NOMO-1 treated with dmso at 0.1 percent for 144 hours (cell line): ENCODE results near the gene MYO9A.
"Not testable (repeated sequence)": the region's sequence is repeated elsewhere in the genome, so short reads cannot be mapped to it uniquely, and the experiment has no call there.

Experiments
- DNase-seq: peaks from one replicate; lab custom pipeline; 2025; ENCODE audit not compliant: unreplicated experiment; lab: John Stamatoyannopoulos, UW

The MYO9A gene

GRCh38 chr15:72092006-72092405 lies 25.9 kb downstream of the MYO9A start:
- no peak for DNase-seq

DNA sequence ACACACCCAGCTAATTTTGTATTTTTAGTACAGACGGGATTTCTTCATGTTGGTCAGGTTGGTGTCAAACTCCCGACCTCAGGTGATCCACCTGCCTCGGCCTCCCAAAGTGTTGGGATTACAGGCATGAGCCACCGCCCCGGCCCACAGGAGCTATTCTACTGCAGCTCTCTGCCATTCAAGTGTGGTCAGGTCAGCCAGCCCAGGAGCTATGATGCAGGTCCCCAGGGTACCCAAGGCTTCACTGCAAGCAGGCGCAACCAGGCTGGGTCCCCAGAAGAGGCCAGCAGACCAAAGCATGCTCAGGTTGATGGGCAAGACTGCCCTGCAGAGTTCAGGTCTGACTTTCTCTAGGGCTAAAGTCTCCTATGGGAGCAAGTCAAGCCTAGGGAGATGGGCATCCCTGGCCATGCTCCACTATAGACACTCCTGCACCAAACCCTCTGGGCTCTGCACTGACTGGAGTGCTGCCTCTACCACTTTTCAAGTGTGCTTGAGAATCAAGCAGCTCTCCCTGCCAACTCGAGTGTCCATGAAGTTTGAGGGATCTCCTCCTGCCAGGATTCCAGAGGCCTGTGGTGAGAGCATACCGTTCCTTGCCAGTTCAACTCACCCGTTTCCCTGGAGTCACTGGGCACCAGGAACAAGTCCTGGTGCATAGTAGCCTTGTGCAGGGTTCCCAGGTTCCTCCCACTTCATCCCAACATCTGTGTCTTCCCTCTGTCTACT lies 30.9 kb downstream of the MYO9A start:
- DNase-seq = no peak

- no peak for DNase-seq
Observed at GRCh38 chr15:72086010-72086697, 31.8 kb downstream of the MYO9A start.

- DNase-seq = no peak
Observed at GRCh38 chr15:72082176-72082575, 35.8 kb downstream of the MYO9A start.

- DNase-seq = no peak
Observed at GRCh38 chr15:72078887-72079286, 39.1 kb downstream of the MYO9A start.

- DNase-seq = no peak
Observed at GRCh38 chr15:72077950-72078349, 40.0 kb downstream of the MYO9A start.

DNA sequence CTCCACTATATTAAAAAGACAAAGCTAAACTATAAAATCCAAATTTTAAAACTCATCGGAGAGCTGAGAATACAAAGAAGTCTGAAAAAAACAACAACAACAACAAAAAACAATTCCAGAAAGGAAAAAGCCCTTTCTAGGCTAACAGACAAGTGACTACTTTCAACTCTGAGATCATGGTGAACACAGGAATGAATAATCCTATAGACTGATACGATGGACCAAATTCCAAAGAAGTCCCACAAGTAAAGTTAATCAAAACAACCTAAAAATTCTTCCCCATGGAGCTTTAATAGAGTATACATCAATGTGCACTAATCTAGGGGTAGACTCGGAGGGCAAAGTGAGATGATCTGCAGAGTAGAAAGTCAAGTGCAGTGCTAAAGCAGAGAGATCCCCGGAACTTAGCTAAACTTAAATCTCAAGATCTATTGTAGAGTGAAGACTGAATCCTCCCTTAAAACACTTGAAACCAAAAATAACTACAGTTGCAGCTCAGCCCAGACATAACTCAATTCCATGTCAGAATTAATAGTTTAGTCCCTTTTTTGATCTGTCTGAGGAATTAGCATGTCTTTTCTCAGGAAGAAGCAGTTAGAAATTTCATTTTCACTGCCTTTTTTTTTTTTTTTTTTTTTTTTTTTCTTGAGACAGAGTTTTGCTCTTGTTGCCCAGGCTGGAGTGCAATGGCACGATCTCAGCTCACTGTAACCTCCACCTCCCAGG lies 43.5 kb downstream of the MYO9A start:
- DNase-seq = no peak

DNA sequence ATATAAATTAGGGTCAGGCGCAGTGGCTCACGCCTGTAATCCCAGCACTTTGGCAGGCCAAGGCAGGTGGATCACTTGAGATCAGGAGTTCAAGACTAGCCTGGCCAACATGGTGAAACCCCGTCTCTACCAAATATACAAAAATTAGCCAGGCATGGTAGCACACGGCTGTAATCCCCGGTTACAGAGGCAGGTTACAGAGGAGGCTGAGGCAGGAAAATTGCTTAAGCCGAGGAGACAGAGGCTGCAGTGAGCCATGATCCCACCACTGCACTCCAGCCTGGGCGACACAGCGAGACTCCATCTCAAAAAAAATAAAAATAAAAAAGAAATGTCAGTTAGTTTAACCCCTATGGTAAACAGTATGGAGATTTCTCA lies 46.5 kb downstream of the MYO9A start:
- not testable (repeated sequence) for DNase-seq

DNA sequence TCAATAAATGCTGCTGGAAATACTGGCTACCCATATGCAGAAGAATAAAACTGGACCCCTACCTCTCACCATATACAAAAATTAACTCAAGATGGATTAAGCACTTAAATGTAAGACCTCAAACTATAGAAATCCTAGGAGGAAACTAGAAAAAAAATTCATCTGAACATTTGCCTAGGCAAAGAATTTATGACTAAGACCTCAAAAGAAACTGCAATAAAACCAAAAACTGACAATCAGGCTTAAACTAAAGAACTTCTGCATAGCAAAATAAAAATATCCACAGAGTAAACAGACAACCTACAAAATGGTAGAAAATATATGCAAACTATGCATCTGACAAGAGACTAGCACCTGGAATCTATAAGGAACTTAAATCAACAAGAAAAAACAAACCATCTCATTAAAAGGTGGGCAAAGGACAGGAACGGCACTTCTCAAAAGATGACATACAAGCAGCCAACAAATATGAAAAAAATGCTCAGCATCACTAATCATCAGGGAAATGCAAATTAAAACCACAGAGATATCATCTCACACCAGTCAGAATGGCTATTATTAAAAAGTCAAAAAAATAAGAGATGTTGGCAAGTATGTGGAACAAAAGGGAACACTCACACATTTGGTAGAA lies 47.0 kb downstream of the MYO9A start:
- no peak for DNase-seq

DNA sequence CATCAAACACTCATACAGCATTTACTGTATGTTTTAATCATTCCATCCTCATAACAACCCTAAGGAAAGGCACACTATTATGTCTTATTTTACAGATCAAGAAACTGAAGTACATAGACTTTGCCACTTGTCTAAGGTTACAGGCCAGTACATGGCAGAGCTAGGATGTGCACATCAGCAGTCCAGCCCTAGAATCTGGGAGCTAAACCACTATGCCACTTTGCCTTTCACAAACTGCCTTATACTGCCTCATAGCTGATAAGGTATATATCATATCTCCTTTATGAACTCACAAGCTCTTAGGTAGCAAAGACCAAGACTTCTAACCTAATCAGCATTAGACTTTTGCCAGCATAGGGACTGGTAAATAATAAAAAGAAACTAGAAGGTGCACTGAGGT lies 49.1 kb downstream of the MYO9A start:
- no peak for DNase-seq

- no peak for DNase-seq
Observed at GRCh38 chr15:72065801-72066200, 52.1 kb downstream of the MYO9A start.

DNA sequence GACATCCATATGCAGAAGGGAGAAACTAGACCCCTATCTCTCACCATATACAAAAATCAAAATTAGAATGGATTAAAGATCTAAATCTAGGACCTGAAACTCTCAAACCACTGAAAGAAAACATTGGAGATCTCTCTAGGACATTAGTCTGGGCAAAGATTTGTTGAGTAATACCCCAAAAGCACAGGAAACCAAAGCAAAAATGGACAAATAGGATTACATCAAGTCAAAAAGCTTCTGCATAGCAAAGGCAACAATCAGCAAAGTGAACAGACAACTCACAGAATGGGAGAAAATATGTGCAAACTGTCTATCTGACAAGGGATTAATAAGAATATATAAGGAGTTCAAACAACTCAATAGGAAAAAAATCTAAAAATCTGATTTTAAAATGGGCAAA lies 54.8 kb downstream of the MYO9A start:
- no peak for DNase-seq

- DNase-seq = no peak
Observed at GRCh38 chr15:72062319-72062718, 55.6 kb downstream of the MYO9A start.

GRCh38 chr15:72060687-72061250 lies 57.2 kb downstream of the MYO9A start:
- no peak for DNase-seq

DNA sequence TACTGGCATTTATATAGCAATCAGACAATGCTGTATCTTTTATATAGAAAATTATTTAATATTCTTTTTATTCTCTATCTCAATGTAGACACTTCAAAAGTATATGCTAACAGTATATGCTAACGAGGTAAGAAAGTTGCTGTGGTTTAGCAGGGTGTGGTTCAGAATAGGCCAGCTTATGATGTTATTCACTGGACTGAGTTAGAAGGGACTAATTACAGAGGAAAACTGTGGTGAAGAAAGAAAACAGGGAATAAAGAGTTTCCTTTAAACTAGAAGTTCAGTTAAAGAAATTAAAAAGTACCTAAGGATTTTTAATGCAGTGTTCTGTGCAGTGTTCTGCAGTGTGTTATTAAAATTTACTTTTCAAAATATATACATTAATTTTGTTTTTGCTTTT lies 59.4 kb downstream of the MYO9A start:
- DNase-seq = no peak

- DNase-seq = no peak
Observed at GRCh38 chr15:72057548-72058091, 60.3 kb downstream of the MYO9A start.

GRCh38 chr15:72056217-72056616 lies 61.7 kb downstream of the MYO9A start:
- DNase-seq = not testable (repeated sequence)

GRCh38 chr15:72053297-72053696 lies 64.7 kb downstream of the MYO9A start:
- DNase-seq = not testable (repeated sequence)

GRCh38 chr15:72050700-72051099 lies 67.2 kb downstream of the MYO9A start:
- DNase-seq = no peak

GRCh38 chr15:72047020-72047419 lies 70.9 kb downstream of the MYO9A start:
- no peak for DNase-seq

GRCh38 chr15:72044956-72045355 lies 73.0 kb downstream of the MYO9A start:
- no peak for DNase-seq
